Hippocampal formation (tissue), 2 donors: ENCODE data around the gene GALNT18.

Experiments used
- DNase-seq, 2 donors: peaks; one replicate each; lab custom pipeline; 2025; lab: John Stamatoyannopoulos, UW

Gene GALNT18

GRCh38 chr11:11624204-11624603 is 2.4 kb upstream of the GALNT18 start:
- no peak for DNase-seq

DNA sequence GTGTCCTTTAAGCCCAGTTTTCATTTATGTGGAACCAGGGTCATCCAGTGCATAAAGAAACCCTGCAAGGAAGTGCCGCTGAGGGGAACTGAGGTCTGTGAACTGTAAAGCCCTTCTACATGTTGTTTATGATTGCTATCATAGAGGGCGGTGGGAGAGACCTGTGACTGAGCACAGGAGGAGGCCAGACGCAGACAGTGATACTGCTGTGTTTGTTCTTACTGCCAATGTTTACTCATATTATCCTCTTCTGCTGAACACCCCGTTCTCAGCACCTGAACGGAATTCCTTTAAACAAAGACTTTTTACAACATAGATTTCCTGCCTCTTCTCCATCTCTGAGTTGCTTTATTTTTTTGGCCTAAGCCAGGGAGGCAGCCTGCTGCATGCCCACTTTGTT is 967 bp upstream of the GALNT18 start:
- no peak for DNase-seq

GRCh38 chr11:11622340-11622706 is 518 bp upstream of the GALNT18 start:
- DNase-seq, result no peak

GRCh38 chr11:11620921-11621572 is 758 bp downstream of the GALNT18 start:
- DNase-seq, result peak in 1 of 2 donors; percentile 36

DNA sequence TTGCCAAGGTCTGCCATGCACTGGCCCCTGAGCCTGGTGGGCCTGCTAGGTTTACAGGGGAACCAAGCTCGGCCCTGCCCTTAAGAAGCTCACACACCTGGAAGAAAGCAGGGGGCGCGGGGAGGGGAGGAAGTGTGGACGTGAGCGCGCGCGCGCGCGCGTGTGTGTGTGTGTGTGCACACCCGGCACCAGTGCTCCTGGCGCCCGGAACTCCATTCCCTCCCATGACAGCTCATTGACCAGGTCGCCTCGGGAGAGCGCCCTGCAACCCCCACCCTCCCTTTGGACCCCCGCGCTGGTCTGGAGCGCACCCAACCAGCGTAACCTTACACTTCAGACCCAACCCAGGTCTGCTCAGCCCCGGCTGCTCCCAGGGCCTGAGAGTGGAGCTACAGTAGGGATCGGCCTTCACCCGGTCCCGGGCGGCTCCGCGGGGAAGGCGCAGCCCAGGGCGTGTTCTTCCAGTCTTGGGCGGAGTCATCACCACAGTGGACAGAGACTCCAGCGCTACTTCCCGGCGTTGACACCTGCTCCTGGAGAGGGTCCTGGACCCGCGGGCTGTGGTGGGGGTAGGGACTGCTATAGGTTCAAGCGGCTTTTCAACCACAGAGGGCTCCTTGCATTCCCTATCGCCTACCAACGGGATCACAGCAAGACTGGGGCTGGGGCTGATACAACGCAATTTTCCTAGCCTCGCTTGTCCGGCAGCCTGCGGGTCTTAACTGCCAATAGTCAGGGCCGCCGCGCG is 1.5 kb downstream of the GALNT18 start:
- DNase-seq, result no peak

DNA sequence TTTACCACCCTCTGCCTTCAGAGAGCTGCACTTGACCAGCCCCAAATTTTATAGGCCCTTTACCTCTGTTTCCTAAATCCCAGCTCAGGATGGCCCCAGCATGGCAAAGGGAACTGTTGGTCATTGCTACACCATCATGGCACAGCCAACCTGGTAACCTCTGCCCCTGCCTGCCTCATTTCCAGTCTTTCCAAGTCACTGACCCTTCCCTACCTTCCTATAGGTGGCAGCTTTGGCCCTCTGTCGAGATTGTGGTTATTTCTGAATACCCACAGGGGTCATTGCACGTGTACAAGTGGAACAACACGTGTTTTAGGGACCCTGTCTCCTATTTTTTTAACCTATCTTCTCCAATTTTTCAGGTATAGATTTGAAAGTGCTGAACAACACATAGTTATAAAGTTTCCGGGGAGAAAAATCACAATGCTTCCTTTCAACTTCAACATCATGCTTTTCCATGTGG is 2.8 kb downstream of the GALNT18 start:
- DNase-seq, result no peak

DNA sequence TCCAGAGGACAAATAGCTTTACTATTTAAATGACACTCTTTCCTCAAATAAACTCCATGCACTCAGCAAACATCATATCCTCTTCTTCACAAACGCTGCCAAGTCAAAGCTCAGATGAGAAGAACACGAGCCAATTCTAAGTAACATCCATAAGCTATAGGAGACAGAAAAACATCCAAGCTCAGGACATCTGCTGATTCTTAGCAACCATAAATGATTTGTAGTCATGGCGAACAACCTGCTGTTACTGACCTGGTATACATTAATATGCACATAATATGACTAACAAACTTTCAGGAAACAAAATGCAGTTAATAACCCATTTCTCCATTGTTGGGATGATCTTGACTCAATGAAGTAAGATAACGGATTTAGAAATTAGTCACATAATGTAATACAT is 6.7 kb downstream of the GALNT18 start:
- no peak for DNase-seq

- no peak for DNase-seq
Measured at GRCh38 chr11:11612439-11612838, 9.4 kb downstream of the GALNT18 start.

DNA sequence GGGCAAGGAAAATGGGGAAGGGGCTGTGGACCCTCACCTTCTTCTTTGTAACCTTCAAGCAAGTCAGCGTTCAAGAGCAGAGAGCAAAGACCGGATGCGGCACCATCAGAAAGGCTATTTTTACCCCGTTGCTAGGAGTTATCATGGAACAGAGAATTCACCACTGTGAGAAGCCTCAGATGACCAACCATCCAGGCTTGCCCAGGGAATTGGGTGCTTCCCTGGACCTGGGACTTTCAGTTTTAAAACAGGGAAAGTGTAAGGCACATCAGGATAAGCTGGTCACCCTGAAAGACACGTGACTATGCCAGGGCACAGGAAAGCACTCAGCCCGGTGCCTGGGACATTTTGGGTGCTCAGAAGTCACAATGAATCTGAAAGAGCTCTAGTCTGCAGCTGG is 10.4 kb downstream of the GALNT18 start:
- DNase-seq, result no peak

- no peak for DNase-seq
Measured at GRCh38 chr11:11608783-11609232, 13.0 kb downstream of the GALNT18 start.

GRCh38 chr11:11607772-11608171 is 14.0 kb downstream of the GALNT18 start:
- no peak for DNase-seq

- DNase-seq, result no peak
Measured at GRCh38 chr11:11605821-11606450, 15.9 kb downstream of the GALNT18 start.

DNA sequence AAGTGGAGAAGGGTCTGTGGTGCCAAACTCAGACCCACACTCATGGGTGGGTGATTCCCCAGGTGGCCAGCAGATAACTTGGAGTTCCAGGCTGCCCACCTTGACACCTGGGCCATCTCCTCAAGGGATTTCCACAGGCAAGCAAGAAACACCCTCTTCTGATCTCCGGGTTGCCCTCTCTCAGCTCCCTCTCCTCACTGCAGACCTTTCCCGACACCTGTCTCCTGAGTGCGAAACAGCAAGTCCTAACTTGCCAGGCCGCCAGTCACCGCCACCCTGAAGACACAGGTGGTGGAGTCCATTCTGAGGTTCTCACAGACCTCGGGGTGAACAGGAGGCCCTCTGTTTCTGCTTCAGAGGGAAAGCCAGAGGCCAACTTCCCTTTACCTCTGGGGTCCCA is 16.6 kb downstream of the GALNT18 start:
- no peak for DNase-seq

GRCh38 chr11:11604370-11604990 is 17.3 kb downstream of the GALNT18 start:
- DNase-seq, result no peak

DNA sequence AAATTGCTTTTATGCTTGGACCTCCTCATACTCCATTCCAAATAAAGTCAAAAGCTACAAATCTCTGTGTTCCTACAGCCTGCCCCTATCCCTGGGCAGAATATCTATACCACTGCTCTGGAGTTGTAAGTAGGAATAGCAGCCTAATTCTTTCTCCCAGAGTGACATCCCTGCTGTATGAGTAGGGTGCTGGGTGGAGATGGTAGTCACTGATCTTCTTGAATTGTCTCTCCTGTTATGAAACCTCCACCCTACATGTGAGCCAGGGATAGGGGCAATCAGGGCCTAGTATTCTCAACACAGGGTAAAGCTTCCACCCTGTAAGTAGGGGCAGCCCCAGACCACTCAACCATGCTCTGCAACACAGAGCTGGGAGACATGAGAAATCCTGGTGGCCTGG is 19.8 kb downstream of the GALNT18 start:
- no peak for DNase-seq

- no peak for DNase-seq
Measured at GRCh38 chr11:11600288-11600687, 21.5 kb downstream of the GALNT18 start.

GRCh38 chr11:11598243-11598642 is 23.6 kb downstream of the GALNT18 start:
- no peak for DNase-seq

DNA sequence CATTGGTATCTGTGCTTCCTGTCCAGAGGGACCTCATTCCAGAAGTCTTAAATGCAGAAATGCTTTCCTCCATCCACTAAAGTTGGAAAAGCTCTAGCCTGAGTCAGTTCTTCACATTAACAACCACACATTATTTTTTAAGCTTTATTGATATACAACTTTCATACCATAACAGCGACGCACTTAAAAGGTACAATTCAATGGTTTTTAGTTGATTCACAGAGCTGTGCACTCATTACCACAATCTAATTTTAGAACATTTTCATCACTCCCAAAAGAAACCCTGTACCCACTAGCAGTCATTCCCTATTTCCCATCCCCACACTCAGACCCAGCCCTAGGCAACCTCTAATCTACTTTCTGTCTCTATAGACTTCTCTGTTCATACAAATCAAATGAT is 27.6 kb downstream of the GALNT18 start:
- no peak for DNase-seq

DNA sequence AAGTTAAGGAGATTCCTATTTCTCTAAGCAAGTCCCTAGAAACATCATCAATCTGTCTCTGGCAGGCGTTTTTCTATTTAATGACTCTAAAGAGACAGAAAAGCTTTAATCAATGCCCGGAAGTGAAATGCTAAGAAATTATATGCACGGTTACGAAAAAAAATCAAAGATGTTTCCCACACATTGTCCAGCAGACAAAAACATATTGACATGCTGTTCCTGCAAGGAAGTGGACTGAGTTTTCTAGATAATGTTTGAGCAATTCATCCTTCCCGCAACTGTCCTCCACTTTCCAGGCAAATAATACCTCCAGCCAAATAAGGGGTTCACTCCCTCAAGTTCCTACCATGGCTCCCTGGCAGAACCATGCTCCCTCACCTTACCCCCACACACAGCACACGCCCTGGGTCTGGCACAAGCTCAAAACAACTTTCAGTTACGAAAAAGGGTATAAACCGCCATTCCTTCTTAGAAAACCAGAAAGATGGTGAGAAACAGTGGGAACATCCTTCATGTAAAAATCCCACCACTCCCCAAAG is 29.6 kb downstream of the GALNT18 start:
- no peak for DNase-seq

DNA sequence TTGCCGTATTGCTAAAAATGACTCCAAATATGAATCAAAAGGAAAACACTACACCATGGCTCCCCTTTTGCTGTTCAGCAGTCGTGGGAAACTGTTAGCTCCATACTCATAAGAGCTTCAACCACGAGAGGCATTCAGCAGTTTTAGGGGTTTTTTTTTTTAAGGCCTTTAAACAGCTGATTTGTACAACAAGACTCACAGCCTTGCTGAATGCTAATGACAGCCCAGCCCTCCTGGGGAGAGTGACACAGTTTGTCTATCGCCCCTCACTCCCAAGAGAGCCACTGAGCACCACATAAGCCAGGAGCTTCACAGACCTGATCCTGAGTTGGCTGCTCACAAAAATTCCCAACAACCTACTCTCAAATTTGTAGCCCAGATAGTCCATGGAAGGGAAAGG is 32.4 kb downstream of the GALNT18 start:
- DNase-seq, result no peak

DNA sequence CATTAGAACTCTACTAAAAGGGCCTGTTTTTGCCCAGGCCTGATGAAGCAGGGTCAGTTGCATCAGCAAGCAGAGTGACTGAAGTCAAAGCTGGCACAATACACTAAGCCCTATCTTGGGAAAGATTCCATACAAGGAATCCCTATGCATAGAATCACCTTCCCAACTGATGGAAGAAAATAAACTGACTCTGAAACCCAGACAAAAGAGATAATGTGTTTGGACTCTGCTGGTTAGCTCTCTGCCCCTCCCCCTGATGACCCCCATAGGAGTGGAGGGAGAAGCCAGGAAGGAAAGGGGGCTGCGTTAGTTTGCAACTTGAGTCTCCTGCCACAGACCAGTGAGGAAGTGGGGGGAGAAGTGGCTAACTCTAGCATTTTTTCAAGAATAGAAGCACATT is 32.9 kb downstream of the GALNT18 start:
- no peak for DNase-seq

DNA sequence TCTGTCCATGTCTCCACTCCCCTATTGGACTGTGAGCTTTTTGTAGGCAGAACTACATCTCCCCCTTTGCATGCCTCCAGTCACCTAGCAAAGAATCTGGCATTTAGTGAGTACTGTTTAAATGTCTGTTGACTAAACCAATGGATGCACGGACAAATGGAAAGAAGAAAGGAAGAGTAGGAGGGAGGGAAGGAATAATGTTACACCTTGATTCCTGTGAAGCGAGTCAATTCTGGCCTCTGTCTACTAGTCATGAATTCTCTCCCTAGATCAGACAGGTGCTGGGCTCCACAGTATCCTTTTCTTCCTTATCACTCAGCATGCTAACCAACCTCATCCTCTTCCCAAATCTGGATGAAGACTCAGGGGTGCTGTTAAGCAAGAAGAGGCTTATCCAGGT is 33.6 kb downstream of the GALNT18 start:
- DNase-seq, result no peak
